Measurements from ENCODE around the gene PRKG1.

Gene PRKG1

GRCh38 chr10:51141010-51141409 is 66.7 kb downstream of the PRKG1 start:
- H3K9me3 ChIP-seq (ENCODE audit: control insufficient read depth, insufficient read depth, low read length) = no peaks in the 10 kb centered on the region
- no peaks in the 10 kb centered on the region for H3K4me1 ChIP-seq (ENCODE audit: control insufficient read depth, low read length)
- no peaks in the 10 kb centered on the region for H3K79me2 ChIP-seq (ENCODE audit: control insufficient read depth, low read length)
- H3F3A ChIP-seq (ENCODE audit: control insufficient read depth, insufficient read depth) = no peaks in the 10 kb centered on the region
- H3K4me2 ChIP-seq (ENCODE audit: low read length) = no peak overlapping the region
- H3K36me3 ChIP-seq (ENCODE audit: control insufficient read depth, low read length) = no peaks in the 10 kb centered on the region
- no peak overlapping the region for H3K4me3 ChIP-seq (ENCODE audit: low read length)
- H3K27me3 ChIP-seq (ENCODE audit: control insufficient read depth, low read length) = no peaks in the 10 kb centered on the region
- no peaks in the 10 kb centered on the region for H3K9me2 ChIP-seq (replicated peaks; ENCODE audit: control insufficient read depth, low read length)
- H4K20me1 ChIP-seq (ENCODE audit: control insufficient read depth, insufficient read depth, low read depth, low read length) = no peaks in the 10 kb centered on the region
- TF ChIP-seq EZH2phosphoT487 (IDR thresholded peaks at IDR 0.05; ENCODE audit: borderline replicate concordance, low read length) (no peak), CTCF (IDR thresholded peaks at IDR 0.05; ENCODE audit: low read depth, low read length, poor library complexity, severe bottlenecking) (no peak)
- no peak overlapping the region for H3K27ac ChIP-seq (ENCODE audit: low read depth, low read length)

- Histone ChIP-seq H3K4me2 (ENCODE audit: low read length) (no peak overlapping the region), H3K79me2 (ENCODE audit: control insufficient read depth, low read length) (no peaks in the 10 kb centered on the region), H3F3A (ENCODE audit: control insufficient read depth, insufficient read depth) (no peaks in the 10 kb centered on the region), H3K36me3 (ENCODE audit: control insufficient read depth, low read length) (no peaks in the 10 kb centered on the region), H3K27me3 (ENCODE audit: control insufficient read depth, low read length) (no peaks in the 10 kb centered on the region), H3K4me1 (ENCODE audit: control insufficient read depth, low read length) (no peaks in the 10 kb centered on the region), H4K20me1 (ENCODE audit: control insufficient read depth, insufficient read depth, low read depth, low read length) (no peaks in the 10 kb centered on the region), H3K9me3 (ENCODE audit: control insufficient read depth, insufficient read depth, low read length) (no peaks in the 10 kb centered on the region), H3K4me3 (ENCODE audit: low read length) (no peak overlapping the region), H3K9me2 (replicated peaks; ENCODE audit: control insufficient read depth, low read length) (no peaks in the 10 kb centered on the region), H3K27ac (ENCODE audit: low read depth, low read length) (no peak overlapping the region)
- TF ChIP-seq EZH2phosphoT487 (IDR thresholded peaks at IDR 0.05; ENCODE audit: borderline replicate concordance, low read length) (no peak), CTCF (IDR thresholded peaks at IDR 0.05; ENCODE audit: low read depth, low read length, poor library complexity, severe bottlenecking) (no peak)
Measured at GRCh38 chr10:51144161-51144781, 70.0 kb downstream of the PRKG1 start.

GRCh38 chr10:51145375-51145774 is 71.1 kb downstream of the PRKG1 start:
- no peak overlapping the region for H3K27ac ChIP-seq (ENCODE audit: low read depth, low read length)
- no peaks in the 10 kb centered on the region for H3F3A ChIP-seq (ENCODE audit: control insufficient read depth, insufficient read depth)
- no peaks in the 10 kb centered on the region for H3K9me2 ChIP-seq (replicated peaks; ENCODE audit: control insufficient read depth, low read length)
- no peak overlapping the region for H3K4me3 ChIP-seq (ENCODE audit: low read length)
- no peaks in the 10 kb centered on the region for H3K9me3 ChIP-seq (ENCODE audit: control insufficient read depth, insufficient read depth, low read length)
- H3K79me2 ChIP-seq (ENCODE audit: control insufficient read depth, low read length) = no peaks in the 10 kb centered on the region
- H4K20me1 ChIP-seq (ENCODE audit: control insufficient read depth, insufficient read depth, low read depth, low read length) = no peaks in the 10 kb centered on the region
- H3K4me1 ChIP-seq (ENCODE audit: control insufficient read depth, low read length) = no peaks in the 10 kb centered on the region
- no peaks in the 10 kb centered on the region for H3K36me3 ChIP-seq (ENCODE audit: control insufficient read depth, low read length)
- no peak overlapping the region for H3K4me2 ChIP-seq (ENCODE audit: low read length)
- TF ChIP-seq EZH2phosphoT487 (IDR thresholded peaks at IDR 0.05; ENCODE audit: borderline replicate concordance, low read length) (no peak), CTCF (IDR thresholded peaks at IDR 0.05; ENCODE audit: low read depth, low read length, poor library complexity, severe bottlenecking) (no peak)
- H3K27me3 ChIP-seq (ENCODE audit: control insufficient read depth, low read length) = no peaks in the 10 kb centered on the region
